ENCODE measurements around the gene KRCC1.

Gene KRCC1

GRCh38 chr2:88055371-88056128, at the start of gene KRCC1:
Gene KRCC1 (minus strand): TSS chr2:88055783. CDS start chr2:88028563, 27,220 bp downstream.
- peak; percentile 92 for DNase-seq
- Histone ChIP-seq H3K27me3 (replicated peaks) (no peaks in the 10 kb centered on the region), H3K4me3 (ENCODE audit: low read depth, low read length) (peak within 1 kb of the TSS; percentile 91), H3K36me3 (replicated peaks) (no peaks in the 10 kb centered on the region), H3K27ac (peak within 1 kb of the TSS; percentile 92)
- in situ Hi-C loops (cut with HindIII; ENCODE audit: low pct_ligation_motif_present, low sequenced_read_pairs): no loop called here
- TF ChIP-seq CTCF (IDR thresholded peaks at IDR 0.05; ENCODE audit: low read depth, low read length, missing control alignments): peak; percentile 18

DNA sequence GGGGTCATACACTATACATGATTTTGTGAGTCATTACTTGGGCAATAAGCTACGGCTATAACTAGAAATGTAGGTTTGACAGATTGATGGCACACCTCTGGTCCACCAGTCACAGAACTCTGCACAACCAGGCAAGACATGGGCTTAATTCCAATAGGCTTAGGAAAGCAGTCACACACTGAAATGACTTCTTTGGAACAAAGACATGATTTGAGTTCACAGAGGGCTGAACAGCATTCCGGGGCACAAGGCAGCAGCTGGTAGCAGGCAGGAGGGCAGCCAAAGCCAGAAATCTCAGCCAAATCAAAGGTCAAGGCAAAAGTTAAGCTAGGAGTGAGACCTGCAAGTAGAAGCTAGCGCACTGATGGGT, 44.9 kb upstream of the KRCC1 start:
- no peak for TF ChIP-seq CTCF (IDR thresholded peaks at IDR 0.05; ENCODE audit: low read depth, low read length, missing control alignments)
- no peak overlapping the region for H3K27ac ChIP-seq

DNA sequence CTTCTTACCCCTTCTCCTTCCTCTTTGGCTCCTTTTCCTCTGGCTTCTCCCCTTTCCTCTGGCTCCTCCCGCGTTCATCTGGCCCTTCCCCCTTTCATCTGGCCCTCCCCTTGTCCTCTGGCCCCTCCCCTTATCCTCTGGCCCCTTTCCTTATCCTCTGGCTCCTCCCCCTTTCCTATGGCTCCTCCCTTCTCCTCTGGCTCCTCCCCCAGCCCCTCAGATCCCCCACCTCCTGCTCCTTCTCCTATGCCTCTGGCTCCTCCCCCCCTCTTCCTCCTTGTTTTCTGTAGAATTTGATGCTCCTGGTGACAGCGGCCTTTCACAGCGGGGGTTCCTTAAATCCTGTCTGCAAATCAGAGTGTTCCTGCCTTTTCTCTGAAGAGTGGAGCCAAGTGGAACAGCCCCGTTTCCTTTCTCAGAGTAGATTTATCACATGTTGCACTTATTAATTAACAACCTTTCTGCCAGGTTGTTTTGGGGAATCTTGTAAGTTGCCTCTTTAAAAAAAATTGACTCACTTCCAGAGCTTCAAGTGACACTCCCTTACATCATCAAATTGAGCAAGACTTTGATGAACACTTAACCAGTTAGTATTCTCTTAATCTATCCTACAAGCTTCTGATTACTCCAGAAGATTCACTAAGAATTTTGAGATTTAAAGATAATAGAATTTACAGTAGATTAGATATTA, 44.4 kb upstream of the KRCC1 start:
- TF ChIP-seq CTCF (IDR thresholded peaks at IDR 0.05; ENCODE audit: low read depth, low read length, missing control alignments): no peak
- Histone ChIP-seq H3K27ac (no peak overlapping the region), H3K36me3 (replicated peaks) (no peaks in the 10 kb centered on the region), H3K4me3 (ENCODE audit: low read depth, low read length) (no peak overlapping the region), H3K27me3 (replicated peaks) (no peaks in the 10 kb centered on the region)
- peak; percentile 2 for DNase-seq
- in situ Hi-C loops (cut with HindIII; ENCODE audit: low pct_ligation_motif_present, low sequenced_read_pairs): no loop called here

More for the DNA sequence above, 44.9 kb upstream of the KRCC1 start:
- in situ Hi-C loops (cut with HindIII; ENCODE audit: low pct_ligation_motif_present, low sequenced_read_pairs): no loop called here
- Histone ChIP-seq H3K27me3 (replicated peaks) (no peaks in the 10 kb centered on the region), H3K4me3 (ENCODE audit: low read depth, low read length) (no peak overlapping the region), H3K36me3 (replicated peaks) (no peaks in the 10 kb centered on the region)
- DNase-seq: no peak

DNA sequence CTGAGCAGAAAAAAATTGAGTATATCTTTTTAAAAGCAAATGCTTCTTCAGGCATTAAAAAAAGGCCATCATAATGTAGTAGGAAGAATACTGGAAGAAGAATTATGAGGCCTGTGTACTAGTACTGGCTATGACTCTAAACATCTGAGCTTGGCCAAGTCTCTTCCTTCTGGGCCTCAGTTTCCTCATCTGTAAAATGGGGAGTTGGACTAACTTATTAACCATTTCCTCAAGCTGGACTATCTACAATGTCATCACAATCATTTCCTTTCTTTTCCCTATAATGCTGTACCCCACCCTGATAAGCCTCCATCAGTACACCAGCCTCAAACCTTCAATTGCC, 42.9 kb upstream of the KRCC1 start:
- DNase-seq: no peak
- Histone ChIP-seq H3K27me3 (replicated peaks) (no peaks in the 10 kb centered on the region), H3K4me3 (ENCODE audit: low read depth, low read length) (no peak overlapping the region), H3K27ac (no peak overlapping the region), H3K36me3 (replicated peaks) (no peaks in the 10 kb centered on the region)
- no peak for TF ChIP-seq CTCF (IDR thresholded peaks at IDR 0.05; ENCODE audit: low read depth, low read length, missing control alignments)
- in situ Hi-C loops (cut with HindIII; ENCODE audit: low pct_ligation_motif_present, low sequenced_read_pairs): no loop called here

- in situ Hi-C loops (cut with HindIII; ENCODE audit: low pct_ligation_motif_present, low sequenced_read_pairs): no loop called here
Measured at GRCh38 chr2:88097891-88098557, 42.4 kb upstream of the KRCC1 start.

More at GRCh38 chr2:88097891-88098557, 42.4 kb upstream of the KRCC1 start:
- Histone ChIP-seq H3K36me3 (replicated peaks) (no peaks in the 10 kb centered on the region), H3K4me3 (ENCODE audit: low read depth, low read length) (no peak overlapping the region), H3K27ac (no peak overlapping the region), H3K27me3 (replicated peaks) (no peaks in the 10 kb centered on the region)
- no peak for DNase-seq
- no peak for TF ChIP-seq CTCF (IDR thresholded peaks at IDR 0.05; ENCODE audit: low read depth, low read length, missing control alignments)
